GM12892 (cell line): ENCODE measurements around the gene S100A12.
"Not testable (repeated sequence)": the region's sequence is repeated elsewhere in the genome, so short reads cannot be mapped to it uniquely, and the experiment has no call there.

Source experiments
- DNase-seq: peaks from one replicate; pipeline ENCODE4 v3.0.0; 2011; ENCODE audit not compliant: insufficient read length
- FAIRE-seq: peaks from 2 replicates; lab custom pipeline; 2011; peaks lifted over from hg19 to GRCh38; lab: Jason Lieb, UNC
- POLR2A ChIP-seq: IDR thresholded peaks from 2 replicates; pipeline ENCODE4 v1.6.1; 2011; ENCODE audit warnings: low read depth, low read length, control low read depth
- POLR2AphosphoS5 ChIP-seq: IDR thresholded peaks from 2 replicates; pipeline ENCODE4 v1.6.1; 2011; ENCODE audit warnings: low read depth, low read length, control low read depth
- TAF1 ChIP-seq: IDR thresholded peaks from 2 replicates; pipeline ENCODE4 v1.6.1; 2011; ENCODE audit warnings: low read depth, mild to moderate bottlenecking, control low read depth, low read length, borderline replicate concordance

The S100A12 gene

GRCh38 chr1:153355445-153356071 is 19.9 kb downstream of the S100A12 start:
- DNase-seq (no peak), FAIRE-seq (peak; percentile 48)
- TF ChIP-seq TAF1, result no peak
- no peak for TF ChIP-seq POLR2A
- no peak for TF ChIP-seq POLR2AphosphoS5

- FAIRE-seq (no peak), DNase-seq (no peak)
- TF ChIP-seq POLR2A (no peak), POLR2AphosphoS5 (no peak), TAF1 (no peak)
Observed at GRCh38 chr1:153354515-153355193, 20.8 kb downstream of the S100A12 start.

DNA sequence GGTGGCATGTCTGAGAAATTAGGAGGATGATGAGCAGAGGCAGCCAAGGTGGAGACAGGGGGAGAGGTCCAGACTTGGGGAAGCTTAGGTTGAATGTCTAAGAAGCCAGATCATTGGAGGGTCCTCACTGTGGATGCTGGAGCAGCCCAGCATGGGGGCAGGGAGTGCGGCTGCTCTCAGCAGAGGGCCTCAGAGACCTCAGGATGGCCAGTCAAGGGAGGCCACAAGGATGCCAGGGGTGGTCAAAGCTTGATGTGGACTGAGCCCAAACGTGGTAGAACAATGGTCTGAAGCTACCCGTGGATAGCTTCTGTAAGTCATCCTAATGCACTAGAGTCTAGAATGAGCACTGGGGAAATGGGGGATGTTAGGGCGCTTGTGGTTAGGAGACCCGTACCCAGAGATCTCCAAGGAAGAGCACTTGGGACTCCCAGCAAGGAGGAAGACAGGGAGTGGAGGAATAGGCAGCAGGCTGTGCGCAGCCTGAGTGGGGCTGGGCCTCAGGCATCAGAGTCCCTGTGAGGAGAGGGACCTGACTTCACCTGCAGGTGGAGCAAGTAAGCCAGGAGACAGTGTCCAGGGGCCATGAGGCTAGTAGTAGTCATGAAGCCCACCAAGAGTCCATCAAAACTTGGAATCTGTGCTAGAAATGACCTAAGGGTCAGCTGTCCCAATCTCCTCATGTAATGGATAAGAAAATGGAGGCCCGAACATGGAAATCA is 22.0 kb downstream of the S100A12 start:
- DNase-seq (no peak), FAIRE-seq (no peak)
- TF ChIP-seq POLR2A (no peak), TAF1 (no peak), POLR2AphosphoS5 (no peak)

DNA sequence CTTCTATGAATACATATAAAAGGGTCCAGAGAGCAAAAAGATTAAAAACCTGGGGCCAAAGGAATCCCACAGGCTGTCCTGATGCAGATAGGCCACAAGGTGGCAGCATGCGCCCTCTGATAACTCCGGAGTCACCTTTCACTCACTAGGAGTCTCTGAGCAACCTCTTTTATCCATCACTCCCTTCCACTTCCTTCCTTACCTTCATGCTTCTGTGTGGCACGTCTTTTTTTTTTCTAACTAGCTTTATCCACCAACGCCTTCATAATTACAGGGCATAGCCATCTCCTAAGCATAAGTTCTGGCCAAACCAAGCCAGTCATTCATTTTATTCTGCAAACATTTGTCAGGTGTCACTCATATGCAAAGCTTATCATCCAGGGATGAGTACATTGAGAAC is 22.9 kb downstream of the S100A12 start:
- TF ChIP-seq POLR2A (no peak), POLR2AphosphoS5 (no peak), TAF1 (no peak)
- FAIRE-seq (peak; percentile 81), DNase-seq (no peak)

- no peak for DNase-seq
- FAIRE-seq, result no peak
- no peak for TF ChIP-seq POLR2AphosphoS5
- TF ChIP-seq TAF1, result no peak
- no peak for TF ChIP-seq POLR2A
Observed at GRCh38 chr1:153350321-153350957, 25.0 kb downstream of the S100A12 start.

- no peak for FAIRE-seq
- no peak for DNase-seq
- TF ChIP-seq POLR2A (no peak), POLR2AphosphoS5 (no peak)
Observed at GRCh38 chr1:153349363-153350320, 25.8 kb downstream of the S100A12 start.

DNA sequence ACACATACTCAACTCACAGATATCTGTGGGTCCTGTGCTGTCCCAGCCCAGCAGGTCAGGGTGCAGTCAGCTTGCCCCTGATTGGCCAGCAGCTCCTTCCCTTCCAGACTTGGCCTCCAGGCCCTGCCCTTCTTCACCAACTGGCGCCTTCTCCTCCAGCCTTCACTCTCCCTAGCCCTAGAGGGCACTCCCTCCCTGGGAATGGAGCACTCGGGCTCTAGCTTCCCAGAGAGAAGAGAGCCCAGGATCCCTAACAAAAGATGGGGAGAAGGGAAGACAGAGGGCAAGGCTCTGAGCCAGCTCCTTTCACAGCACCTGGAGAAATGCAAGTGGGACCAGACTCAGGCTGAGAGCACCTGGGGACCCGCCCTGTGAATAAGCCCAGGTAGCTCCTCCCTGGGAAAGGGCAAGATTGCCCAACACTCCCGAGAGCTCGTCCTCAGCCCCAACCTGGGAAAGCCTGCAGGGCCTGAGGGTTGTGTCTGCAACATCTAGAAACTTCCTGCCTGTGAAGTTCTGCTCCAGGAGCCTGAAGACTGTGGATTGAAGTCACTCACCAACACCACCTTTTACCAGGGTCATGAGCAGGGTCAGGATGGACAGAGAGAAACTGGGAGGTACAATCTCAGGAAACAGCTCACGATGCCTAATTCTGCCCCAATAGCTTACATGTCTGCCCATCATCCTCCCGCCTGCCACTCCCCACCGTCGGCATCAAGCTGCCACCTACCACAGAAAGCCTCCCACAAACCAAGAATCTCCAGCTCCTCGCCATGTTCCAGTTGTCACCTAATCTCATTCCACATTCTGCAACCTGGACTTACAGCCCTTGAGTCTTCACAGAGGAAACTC is 26.7 kb downstream of the S100A12 start, which contains the start of gene PGLYRP4:
PGLYRP4 (minus strand) TSS at position 331 of the 852 bp plus-strand sequence. CDS start 909 bp downstream, outside the sequence.
- FAIRE-seq (no peak), DNase-seq (no peak)
- no peak for TF ChIP-seq TAF1
- no peak for TF ChIP-seq POLR2A
- no peak for TF ChIP-seq POLR2AphosphoS5

DNA sequence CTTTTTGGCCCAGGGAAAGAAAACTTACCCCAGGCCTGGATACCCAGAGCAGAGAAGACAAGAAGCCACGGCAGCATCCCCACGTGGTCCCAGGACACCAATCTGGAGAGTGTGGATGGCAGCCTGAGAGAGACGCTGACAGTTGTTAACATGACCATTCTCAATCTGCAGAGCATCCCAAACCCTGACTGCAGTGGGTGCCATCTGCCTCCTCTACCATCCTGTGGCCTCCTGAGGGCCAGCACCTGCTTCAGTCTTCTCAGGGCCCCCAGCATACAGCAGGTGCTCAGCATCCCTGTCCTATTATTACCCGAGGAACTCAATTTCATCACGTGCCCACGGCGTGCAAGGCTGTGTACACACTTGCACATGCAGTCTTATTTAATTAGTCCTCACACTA is 27.6 kb downstream of the S100A12 start:
- DNase-seq, result no peak
- TF ChIP-seq POLR2AphosphoS5, result no peak
- no peak for TF ChIP-seq TAF1
- no peak for TF ChIP-seq POLR2A
- FAIRE-seq, result no peak

DNA sequence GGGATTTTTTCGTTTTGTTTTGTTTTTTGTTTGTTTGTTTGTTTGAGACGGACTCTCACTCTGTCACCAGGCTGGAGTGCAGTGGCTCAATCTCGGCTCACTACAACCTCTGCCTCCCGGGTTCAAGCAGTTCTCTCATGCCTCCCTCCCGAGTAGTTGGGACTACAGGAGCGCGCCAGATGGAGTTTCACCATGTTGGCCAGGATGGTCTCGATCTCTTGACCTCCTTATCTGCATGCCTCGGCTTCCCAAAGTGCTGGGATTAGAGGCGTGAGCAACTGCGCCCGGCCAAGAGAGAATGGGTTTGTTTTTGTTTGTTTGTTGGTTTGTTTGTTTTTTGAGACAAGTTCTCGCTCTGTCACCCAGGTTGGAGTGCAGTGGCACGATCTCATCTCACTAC is 28.4 kb downstream of the S100A12 start:
- FAIRE-seq, result not testable (repeated sequence)

More for the DNA sequence above, 28.4 kb downstream of the S100A12 start:
- DNase-seq, result not testable (repeated sequence)
